ENCODE results near the gene CCNA1. TPM values are rescaled to one million over a fixed set of nuclear protein-coding genes. Genes with fewer than 3 reads are reported as not detected.
A peak's percentile ranks its signal among the peaks of the same experiment; 100 is the strongest.

CCNA1 gene
- total and polyA plus RNA-seq, 5 experiments from 2014 or later, result not detected

- peaks cover 0 to 5% (median 0%) of the 10 kb centered on the region in 4 donors for H3K4me1 Mint-ChIP-seq
- peaks cover 0 to 2% (median 0%) of the 10 kb centered on the region in 9 donors for H3K9me3 Mint-ChIP-seq
- POLR2A ChIA-PET, result no interaction called here
- peaks cover 0 to 14% (median 4%) of the 10 kb centered on the region in 5 donors for H3K27me3 Mint-ChIP-seq
- H3K4me3 Mint-ChIP-seq, result no peak overlapping the region
- H3K27ac Mint-ChIP-seq, result no peak overlapping the region
- no peak for DNase-seq
- H3K36me3 Mint-ChIP-seq, result no peaks in the 10 kb centered on the region
- ATAC-seq, result no peak
Observed at GRCh38 chr13:36456577-36456976, 24.3 kb downstream of the CCNA1 start.

GRCh38 chr13:36461506-36461905 is 29.2 kb downstream of the CCNA1 start:
- Mint-ChIP-seq H3K4me3 (no peak overlapping the region), H3K27me3 (peaks cover 0 to 2% (median 0%) of the 10 kb centered on the region in 5 donors), H3K27ac (no peak overlapping the region), H3K4me1 (no peaks in the 10 kb centered on the region), H3K9me3 (peaks cover 0 to 16% (median 2%) of the 10 kb centered on the region in 9 donors), H3K36me3 (no peaks in the 10 kb centered on the region)
- DNase-seq, result no peak
- POLR2A ChIA-PET, result no interaction called here
- ATAC-seq, result no peak

DNA sequence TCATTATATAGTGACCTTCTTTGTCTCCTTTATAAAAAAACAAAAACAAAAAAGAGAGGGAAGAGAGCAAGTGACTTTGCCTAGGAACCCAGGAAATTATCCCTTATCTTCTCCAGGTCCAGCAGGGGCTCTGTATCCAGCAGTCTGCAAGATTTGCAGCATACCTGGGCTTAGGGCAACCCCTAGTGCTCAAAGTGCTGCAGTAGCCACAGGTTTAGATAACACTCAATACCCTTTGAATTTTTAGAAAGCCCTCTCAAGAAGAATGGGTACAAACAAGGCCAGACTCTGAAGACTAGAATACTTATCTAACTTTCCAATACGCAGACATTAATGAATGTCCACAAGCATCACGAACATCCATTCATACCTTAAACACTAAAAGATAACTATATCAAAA is 43.2 kb downstream of the CCNA1 start:
- H3K9me3 Mint-ChIP-seq, result peaks cover 11 to 48% (median 28%) of the 10 kb centered on the region in 9 donors
- H3K4me3 Mint-ChIP-seq, result no peak overlapping the region
- POLR2A ChIA-PET, result no interaction called here
- peaks cover 2 to 66% (median 27%) of the 10 kb centered on the region in 5 donors for H3K27me3 Mint-ChIP-seq
- H3K36me3 Mint-ChIP-seq, result peaks cover 0 to 20% (median 0%) of the 10 kb centered on the region in 3 donors
- no peak overlapping the region for H3K27ac Mint-ChIP-seq
- ATAC-seq (no peak), DNase-seq (no peak)
- no peaks in the 10 kb centered on the region for H3K4me1 Mint-ChIP-seq

GRCh38 chr13:36476661-36477060 is 44.4 kb downstream of the CCNA1 start:
- no peak overlapping the region for H3K4me3 Mint-ChIP-seq
- DNase-seq (no peak), ATAC-seq (no peak)
- H3K9me3 Mint-ChIP-seq, result peaks cover 9 to 47% (median 23%) of the 10 kb centered on the region in 9 donors
- H3K27me3 Mint-ChIP-seq, result peaks cover 2 to 56% (median 23%) of the 10 kb centered on the region in 5 donors
- peaks cover 0 to 20% (median 0%) of the 10 kb centered on the region in 3 donors for H3K36me3 Mint-ChIP-seq
- no peak overlapping the region for H3K27ac Mint-ChIP-seq
- H3K4me1 Mint-ChIP-seq, result peaks cover 0 to 7% (median 0%) of the 10 kb centered on the region in 4 donors
- POLR2A ChIA-PET, result no interaction called here

GRCh38 chr13:36480726-36481427 is 48.6 kb downstream of the CCNA1 start:
- POLR2A ChIA-PET, result no interaction called here
- DNase-seq, result no peak
- H3K27ac Mint-ChIP-seq, result no peak overlapping the region
- peaks cover 0 to 16% (median 7%) of the 10 kb centered on the region in 5 donors for H3K27me3 Mint-ChIP-seq
- H3K36me3 Mint-ChIP-seq, result peaks cover 0 to 5% (median 0%) of the 10 kb centered on the region in 3 donors
- peak overlapping the region in 1 of 10 donors; percentile 36 for H3K4me3 Mint-ChIP-seq
- ATAC-seq, result no peak
- peaks cover 0 to 7% (median 0%) of the 10 kb centered on the region in 4 donors for H3K4me1 Mint-ChIP-seq
- peaks cover 8 to 58% (median 18%) of the 10 kb centered on the region in 9 donors for H3K9me3 Mint-ChIP-seq

DNA sequence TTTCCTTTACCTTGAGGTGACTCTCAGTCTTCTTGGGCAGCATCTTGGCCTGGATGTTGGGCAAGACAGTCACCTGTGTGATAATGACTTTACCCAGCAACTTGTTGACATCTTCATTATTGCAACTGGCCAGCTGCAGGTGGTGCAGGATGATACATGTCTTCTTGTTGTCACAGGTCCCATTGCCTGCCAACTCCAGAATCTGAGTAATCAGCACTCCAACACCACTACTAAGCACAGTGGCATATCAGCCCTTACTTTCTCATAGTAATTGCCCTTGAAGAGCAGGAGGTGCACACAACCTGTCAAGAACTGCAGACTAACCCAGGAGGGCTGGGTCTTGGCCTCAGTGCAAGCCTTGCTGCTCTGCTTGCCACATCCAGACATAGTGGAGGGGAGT is 57.8 kb downstream of the CCNA1 start:
- POLR2A ChIA-PET, result no interaction called here
- peaks cover 3 to 27% (median 11%) of the 10 kb centered on the region in 5 donors for H3K27me3 Mint-ChIP-seq
- no peaks in the 10 kb centered on the region for H3K36me3 Mint-ChIP-seq
- H3K4me1 Mint-ChIP-seq, result no peaks in the 10 kb centered on the region
- peaks cover 0 to 4% (median 2%) of the 10 kb centered on the region in 9 donors for H3K9me3 Mint-ChIP-seq
- no peak overlapping the region for H3K27ac Mint-ChIP-seq
- no peak for ATAC-seq
- no peak for DNase-seq
- H3K4me3 Mint-ChIP-seq, result no peak overlapping the region

Other genes with a start within 250 kb of the CCNA1 start
- not detected for gene SOHLH2, start 217.9 kb upstream of the CCNA1 start, total RNA-seq
- gene SOHLH2, start 217.9 kb upstream of the CCNA1 start, polyA plus RNA-seq, result not detected
- not detected for gene CCDC169, start 134.7 kb upstream of the CCNA1 start, total RNA-seq
- gene CCDC169, start 134.7 kb upstream of the CCNA1 start, polyA plus RNA-seq, result under 1 TPM in 1 of 3 donors, not detected in 2; 0.12 TPM
- gene SPART, start 86.1 kb upstream of the CCNA1 start, total RNA-seq, result 10 to 100 TPM; 57.7 to 67.6 TPM
- 10 to 100 TPM; 23.1 to 44.3 (median 32.4) TPM for gene SPART, start 86.1 kb upstream of the CCNA1 start, polyA plus RNA-seq
- not detected for gene SERTM1, start 241.5 kb downstream of the CCNA1 start, total RNA-seq
- not detected for gene SERTM1, start 241.5 kb downstream of the CCNA1 start, polyA plus RNA-seq

Measured in naive thymus-derived CD8-positive, alpha-beta T cell (primary cell).